ENCODE data around the gene ARIH1.
"Not testable (repeated sequence)": the region's sequence is repeated elsewhere in the genome, so short reads cannot be mapped to it uniquely, and the experiment has no call there.

ARIH1 gene, protein sequence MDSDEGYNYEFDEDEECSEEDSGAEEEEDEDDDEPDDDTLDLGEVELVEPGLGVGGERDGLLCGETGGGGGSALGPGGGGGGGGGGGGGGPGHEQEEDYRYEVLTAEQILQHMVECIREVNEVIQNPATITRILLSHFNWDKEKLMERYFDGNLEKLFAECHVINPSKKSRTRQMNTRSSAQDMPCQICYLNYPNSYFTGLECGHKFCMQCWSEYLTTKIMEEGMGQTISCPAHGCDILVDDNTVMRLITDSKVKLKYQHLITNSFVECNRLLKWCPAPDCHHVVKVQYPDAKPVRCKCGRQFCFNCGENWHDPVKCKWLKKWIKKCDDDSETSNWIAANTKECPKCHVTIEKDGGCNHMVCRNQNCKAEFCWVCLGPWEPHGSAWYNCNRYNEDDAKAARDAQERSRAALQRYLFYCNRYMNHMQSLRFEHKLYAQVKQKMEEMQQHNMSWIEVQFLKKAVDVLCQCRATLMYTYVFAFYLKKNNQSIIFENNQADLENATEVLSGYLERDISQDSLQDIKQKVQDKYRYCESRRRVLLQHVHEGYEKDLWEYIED

DNA sequence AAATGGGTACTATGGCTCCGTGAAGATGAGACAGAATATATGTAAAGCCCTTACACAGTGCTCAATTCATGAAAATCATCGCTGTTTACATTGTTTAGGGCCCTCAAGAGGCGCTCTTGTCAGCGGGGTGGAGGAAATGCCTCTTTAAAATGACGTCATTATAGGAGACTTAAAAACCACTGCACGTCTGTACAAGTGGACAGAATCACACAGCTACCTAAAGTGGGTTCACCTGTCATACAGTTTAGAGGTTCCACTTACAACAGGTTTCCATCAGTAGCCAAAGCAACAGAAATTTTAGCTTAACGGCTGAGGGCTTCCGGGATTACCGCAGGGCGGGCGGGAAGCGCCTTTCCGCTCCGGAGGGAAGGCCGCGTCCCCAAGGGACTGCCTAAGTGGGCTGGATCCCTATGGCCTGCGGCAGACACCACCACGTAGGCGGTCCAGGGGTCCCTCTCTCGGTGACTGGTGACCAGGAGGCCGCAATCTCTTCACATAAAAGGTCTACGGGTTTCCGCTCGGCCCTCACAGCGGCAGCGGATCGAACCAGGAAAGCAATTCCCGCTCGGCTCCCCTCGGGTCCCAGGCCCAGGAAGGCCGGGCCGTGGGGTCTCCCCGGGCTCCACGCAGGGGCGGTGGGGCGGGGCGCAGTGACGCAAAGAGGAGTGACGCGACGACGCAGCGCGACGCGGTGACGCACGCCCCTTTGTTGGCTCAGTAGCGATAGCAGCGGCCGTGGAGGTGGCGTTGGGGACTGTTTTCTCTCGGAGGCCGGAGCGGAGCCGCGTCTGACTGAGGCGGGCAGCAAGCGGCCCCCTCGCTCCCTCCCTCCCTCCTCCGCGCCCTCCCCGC is at the start of gene ARIH1:
Gene ARIH1 (plus strand): TSS at position 717 of the 852 bp plus-strand sequence. CDS start 310 bp downstream, outside the sequence.
- DNase-seq = no peak

DNA sequence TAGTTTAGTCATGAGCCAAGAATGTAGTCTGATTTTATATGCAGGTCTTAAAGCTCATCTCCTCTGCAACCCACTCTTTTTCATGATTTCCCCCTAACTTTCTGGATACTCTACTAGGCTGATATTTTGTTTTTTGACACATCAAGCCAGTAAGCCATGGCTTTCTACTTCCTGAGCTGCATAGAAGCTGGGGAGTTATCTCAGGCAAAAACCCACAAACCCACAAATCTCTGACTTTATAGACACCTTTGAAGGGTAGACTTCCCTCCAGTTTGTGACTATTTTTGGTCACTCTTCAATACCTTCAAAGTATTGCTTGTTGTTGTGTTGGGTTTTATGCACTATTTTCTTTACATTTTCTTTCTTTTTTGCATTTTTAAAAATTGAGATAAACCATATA is 47.4 kb upstream of the ARIH1 start:
- no peak for DNase-seq

DNA sequence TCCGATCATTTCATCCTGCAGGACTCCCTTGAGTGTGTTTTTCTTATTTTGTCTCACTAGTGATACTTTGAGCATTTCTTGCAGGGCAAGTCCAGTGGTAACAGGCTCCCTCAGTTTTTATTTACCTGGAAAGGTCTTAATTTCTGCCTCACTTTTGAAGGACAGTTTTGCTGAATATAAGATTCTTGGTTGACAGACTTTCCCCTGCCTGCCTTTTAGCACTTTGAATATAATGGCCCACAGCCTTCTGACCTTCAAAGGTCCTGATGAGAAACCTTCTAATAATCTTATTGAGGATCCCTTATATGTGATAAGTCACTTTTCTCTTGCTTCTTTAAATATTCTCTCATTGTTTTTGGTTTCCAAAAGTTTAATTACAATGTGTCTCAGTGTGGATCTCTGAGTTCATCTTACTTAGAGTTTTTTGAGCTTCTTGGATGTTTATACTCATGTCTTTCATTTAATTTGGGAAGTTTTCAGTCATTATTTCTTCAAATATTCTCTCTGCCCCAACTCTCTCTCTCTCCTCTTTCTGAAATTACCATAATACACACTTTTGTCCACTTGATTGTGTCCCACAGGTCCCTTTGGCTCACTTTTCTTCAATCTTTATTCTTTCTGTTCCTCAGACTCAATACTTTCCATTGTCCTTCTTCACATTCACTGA is 36.3 kb upstream of the ARIH1 start:
- no peak for DNase-seq

DNA sequence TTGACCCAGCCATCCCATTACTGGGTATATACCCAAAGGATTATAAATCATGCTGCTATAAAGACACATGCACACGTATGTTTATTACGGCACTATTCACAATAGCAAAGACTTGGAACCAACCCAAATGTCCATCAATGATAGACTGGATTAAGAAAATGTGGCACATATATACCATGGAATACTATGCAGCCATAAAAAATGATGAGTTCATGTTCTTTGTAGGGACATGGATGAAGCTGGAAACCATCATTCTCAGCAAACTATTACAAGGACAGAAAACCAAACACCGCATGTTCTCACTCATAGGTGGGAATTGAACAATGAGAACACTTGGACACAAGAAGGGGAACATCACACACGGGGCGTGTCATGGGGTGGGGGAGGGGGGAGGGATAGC is 31.3 kb upstream of the ARIH1 start:
- not testable (repeated sequence) for DNase-seq

DNA sequence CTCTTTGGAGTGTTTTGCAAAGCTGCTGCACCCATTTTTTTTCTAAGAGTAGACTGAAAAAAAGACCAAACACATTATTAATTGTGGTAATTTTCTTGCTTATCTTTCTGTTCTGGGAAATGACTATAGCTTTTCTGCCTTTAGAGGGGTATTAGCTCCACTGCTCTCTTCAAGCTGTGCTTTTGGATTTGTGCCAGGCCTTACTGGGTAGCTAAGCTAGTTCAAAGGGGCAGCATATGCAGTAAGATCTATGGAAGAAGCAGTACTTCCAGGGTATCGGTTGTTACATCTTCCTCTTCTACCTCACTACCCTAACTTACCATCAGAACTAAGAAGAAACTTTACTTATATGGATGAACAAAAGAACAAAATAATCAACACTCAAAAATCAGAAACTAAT is 28.7 kb upstream of the ARIH1 start:
- DNase-seq = no peak

DNA sequence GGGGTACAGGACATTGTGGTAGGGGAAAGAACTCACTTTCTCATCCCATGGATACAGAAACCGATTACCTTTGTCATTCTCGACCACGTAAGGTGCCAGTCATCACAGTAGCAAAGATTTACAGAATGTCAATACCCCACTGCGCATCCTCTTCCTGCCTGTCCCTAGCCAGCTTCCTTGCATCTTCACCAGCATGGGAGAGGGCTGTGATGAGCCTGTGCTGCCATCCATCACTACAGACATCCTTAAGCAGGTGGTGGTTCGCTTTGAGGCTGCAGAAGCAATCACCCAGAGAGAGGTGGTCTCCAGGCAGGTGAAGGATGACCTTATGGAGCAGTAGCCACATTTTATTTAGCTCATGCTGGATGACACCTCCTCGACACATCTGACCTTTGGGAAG is 23.3 kb upstream of the ARIH1 start:
- DNase-seq = no peak

DNA sequence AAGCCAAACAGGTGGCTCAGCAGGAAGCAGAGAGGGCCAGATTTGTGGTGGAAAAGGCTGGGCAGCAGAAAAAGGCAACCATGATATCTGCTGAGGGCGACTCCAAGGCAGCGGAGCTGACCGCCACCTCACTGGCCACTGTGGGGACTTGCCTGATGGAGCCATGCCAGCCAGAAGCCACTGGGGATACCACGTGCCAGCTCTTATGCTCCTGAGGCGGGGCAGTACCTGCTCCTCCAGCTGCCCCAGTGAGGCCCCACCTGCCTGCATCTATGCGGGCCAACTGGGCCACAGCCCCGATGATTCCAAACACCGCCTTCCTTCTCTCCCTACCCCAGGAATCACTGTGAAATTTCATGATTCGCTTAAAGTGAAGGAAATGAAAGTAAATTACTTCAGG is 22.9 kb upstream of the ARIH1 start:
- no peak for DNase-seq

DNA sequence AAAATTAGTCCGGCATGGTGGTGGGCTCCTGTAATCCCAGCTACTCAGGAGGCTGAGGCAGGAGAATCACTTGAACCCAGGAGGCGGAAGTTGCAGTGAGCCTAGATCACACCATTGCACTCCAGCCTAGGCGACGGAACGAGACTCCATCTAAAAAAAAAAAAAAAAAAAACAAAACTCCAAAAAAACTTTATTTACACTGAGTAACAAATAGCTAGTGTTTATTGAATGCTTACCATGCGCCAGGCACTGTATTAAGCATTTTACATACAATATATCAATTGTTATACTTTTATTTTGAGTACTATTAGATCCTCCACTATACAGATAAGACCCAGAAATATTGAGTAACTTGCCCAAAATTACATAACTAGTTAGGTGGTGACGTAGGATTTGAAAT is 17.4 kb upstream of the ARIH1 start:
- DNase-seq = no peak

DNA sequence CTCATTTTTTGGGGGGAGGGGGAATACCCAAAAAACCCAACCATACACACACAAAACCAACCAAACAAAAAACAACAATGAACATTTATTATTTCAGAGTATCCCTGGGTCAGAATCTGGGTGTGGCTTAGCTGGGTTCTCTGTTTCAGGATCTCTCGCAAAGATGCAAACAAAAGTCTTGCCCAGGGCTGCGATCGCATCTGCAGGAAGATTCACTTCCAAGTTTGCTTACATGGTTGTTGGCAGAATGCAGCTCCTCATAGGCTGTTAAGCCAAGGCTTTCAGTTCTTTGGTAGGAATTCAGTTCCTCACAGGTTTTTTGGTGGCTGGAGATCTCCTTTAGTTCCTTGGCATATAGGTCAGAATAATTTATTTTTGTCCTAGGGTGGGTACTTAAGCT is 13.7 kb upstream of the ARIH1 start:
- no peak for DNase-seq

DNA sequence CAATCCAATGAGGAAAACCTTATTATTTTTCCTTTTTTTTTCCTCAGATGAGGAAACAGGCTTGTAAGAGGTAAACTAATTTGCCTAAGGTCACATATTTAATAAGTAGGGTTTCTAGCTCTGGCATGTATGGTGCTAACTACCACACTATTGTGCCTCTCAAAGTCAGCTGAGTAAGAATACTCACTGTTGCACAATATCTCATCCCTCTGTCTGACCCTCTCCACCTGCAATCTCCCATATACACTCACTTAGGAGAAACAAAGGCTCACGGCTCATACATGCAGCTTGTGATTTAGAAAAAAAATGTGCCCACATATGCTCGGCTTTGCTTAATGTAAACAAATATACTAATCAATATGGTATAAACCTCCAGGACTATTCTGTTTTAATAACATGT is 10.4 kb upstream of the ARIH1 start:
- DNase-seq = no peak

DNA sequence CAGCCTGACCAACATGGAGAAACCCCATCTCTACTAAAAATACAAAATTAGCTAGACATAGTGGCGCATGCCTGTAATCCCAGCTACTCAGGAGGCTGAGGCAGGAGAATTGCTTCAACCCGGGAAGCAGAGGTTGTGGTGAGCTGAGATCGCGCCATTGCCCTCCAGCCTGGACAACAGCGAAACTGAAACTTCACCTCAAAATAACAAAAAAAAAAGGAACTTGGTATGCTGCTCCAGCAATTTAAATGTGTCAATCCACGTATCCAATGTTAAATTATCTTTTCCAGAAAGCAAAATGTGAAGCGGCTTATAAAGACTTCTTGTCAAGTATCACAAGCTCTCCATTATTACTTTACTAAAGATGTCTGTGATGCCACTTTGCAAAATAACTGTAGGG is 9.9 kb upstream of the ARIH1 start:
- DNase-seq = no peak

DNA sequence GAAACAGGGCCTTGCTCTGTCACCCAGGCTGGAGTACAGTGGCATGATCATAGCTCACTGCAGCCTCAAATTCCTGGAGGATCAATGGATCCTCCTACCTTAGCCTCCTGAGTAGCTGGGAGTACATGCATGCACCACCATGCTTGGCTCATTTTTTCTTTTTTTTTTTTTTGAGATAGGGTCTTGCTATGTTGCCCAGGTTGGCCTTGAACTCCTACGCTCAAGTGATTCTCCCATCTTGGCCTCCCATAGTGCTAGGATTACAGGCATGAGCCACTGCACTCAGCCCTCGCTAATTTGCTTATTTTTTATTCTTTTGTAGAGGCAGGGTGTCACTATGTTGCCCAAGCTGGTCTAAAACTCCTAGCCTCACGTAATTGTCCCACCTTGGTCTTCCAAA is 6.0 kb upstream of the ARIH1 start:
- no peak for DNase-seq

DNA sequence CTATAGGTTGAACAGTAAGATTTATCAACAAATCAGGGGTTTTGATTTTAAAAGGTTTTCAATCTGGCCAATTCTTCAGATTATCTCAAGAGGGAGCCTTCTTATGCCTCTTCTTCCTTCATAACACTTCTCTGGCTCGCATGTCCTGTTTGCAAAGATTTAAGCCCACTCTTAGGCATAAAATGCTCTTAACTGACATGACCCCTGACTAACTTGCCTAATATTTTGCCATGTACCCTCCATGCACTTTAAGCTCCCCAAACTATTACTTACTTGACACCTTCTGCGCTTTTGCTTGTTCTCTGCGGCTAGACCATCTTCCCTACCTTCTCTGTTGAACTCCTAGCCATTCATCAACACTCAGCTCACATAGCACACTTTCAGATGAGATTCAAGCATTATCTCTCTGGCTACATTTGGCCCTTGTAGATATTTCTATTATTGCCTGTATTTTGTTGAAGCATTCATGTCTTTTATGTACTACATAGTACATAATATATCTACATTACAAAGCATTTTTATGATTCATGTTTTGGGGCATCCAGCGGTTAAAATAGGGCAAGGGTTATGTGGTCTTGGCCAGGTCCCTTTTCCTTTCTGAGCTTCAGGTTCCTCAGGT is 1.0 kb upstream of the ARIH1 start:
- no peak for DNase-seq

DNA sequence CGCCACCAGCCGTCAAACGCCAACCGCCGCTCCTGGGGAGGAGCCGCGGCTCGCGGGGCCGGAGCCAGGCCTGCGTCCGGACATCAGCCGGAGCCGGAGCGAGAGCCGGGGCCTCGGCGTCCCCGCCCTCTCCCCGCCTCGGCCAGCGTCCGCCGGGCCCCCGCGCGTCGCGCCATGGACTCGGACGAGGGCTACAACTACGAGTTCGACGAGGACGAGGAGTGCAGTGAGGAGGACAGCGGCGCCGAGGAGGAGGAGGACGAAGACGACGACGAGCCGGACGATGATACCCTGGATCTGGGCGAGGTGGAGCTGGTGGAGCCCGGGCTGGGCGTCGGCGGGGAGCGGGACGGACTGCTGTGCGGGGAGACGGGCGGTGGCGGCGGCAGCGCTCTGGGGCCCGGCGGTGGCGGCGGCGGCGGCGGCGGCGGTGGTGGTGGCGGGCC is 359 bp downstream of the ARIH1 start:
- DNase-seq = no peak

DNA sequence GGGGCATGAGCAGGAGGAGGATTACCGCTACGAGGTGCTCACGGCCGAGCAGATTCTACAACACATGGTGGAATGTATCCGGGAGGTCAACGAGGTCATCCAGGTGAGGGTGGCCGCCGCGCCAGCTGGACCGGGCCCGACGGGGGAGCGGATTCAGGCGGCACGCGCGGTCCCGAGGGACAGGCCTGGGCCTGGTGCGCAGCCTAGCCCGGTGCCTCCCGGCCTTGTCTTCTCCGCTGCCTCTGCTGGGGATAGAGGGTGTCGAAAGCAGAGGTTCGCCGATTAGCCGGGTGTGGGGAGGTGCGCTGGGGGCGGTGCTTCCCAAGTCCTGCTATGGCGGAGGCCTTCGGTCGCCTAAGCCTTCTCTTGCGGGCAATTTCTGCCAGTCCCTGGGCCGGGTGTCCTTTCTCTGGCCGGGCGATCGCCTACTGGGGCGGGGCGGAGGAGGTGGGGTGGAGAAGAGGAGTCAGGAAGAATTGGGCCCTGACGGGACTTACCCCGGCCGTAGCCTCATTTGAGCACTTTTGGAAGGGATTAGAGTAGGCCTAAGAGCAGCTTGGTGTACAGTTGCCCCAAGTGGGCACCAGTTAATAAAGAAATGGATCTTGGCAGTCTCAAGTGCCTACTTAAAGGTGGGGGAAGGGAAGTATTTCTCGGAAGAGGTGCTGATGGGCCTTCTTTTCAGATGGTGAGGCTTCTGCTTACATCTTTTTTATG is 940 bp downstream of the ARIH1 start:
- DNase-seq = peak; percentile 25

DNA sequence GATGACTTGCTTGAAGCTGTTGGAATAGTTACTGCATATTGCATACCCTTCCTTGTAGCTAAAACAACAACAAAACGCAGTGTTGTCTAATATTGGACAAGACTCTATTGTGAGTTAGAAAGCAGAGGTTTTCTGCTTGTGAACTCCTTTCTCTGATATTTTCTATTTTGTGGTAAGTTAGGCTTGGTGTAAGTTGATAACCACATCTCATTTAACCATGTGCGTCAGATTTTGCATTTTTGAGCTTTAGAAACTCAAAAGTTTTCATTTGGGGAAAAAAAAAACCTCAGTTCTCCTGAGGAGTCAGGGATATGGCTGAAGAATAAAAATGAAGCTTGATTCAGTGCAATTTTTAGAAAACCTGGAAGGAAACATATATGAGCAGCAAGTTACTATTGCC is 1.5 kb downstream of the ARIH1 start:
- DNase-seq = no peak

DNA sequence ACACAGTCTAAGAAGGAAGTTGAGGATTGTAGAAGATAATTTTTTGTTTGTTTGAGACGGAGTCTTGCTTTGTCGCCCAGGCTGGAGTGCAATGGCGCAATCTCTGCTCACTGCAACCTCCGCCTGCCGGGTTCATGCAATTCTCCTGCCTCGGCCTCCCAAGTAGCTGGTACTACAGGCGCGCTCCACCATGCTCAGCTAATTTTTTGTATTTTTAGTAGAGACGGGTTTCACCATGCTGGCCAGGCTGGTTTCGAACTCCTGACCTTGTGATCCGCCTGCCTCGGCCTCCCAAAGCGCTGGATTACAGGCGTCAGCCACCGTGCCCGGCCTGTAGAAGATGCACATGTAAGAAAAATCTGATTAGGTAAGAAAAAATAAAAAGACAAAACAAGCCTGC is 2.2 kb downstream of the ARIH1 start:
- not testable (repeated sequence) for DNase-seq

DNA sequence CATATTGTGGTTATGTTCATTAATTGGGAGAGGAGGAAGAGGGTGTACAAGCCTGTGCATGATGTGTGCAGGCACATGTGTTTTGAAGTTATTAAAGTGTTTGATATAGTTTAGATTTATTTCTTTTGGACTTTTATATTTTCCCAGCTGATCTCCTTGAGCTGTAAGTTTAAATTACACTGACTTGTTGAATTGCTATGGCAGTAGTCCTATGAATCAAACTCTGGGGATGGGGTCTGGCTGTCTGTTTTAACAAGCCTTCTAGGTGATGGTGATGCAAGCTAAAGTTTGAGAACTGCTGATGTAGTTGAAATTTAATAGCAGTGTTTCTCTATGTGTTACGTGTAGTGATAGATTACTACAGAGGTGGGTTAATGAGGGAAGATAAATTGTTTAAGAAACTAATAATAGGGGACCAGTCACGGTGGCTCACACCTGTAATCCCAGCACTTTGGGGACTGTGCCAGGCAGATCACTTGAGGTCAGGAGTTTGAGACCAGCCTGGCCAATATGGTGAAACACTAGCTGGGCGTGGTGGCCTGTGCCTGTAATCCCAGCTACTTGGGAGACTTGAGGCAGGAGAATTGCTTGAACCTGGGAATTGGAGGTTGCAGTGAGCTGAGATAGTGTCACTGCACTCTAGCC is 7.0 kb downstream of the ARIH1 start:
- no peak for DNase-seq

DNA sequence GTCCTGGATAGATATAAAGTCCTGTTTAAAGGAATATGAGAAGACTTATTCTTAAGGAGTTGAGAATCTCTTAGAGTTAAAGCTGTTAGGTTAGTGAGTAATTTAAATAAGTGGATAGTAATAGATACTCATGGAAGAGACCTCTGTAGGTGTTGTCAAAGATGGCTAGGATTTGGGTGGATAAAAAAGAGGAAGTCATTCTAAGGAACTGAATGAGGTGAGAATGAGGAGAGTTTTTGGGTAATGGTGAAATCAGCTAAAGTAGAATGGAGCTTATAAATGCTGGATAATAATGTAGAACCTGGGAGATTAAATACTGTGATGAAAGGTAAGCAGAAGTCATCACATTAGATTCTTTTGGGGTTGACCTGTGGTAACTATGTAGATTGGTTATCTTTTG is 8.1 kb downstream of the ARIH1 start:
- DNase-seq = no peak

DNA sequence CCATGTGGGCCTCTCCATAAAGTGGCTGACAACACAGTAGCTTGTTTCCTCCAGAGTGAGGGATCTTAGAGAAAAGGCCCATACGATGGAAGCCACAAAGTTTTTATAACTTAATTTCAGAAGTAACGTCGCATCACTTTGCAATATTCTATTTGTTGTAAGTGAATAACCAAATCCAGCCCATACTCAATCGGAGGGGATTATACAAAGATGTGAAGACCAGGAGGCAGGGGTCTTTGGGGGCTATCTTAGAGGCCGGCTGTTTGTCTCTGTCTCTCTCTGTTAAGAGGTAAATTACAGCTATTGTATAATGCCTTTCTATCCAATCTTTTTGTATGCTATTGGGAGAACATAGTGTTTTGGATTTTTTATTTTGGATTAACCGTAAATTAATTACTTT is 9.1 kb downstream of the ARIH1 start:
- no peak for DNase-seq

DNA sequence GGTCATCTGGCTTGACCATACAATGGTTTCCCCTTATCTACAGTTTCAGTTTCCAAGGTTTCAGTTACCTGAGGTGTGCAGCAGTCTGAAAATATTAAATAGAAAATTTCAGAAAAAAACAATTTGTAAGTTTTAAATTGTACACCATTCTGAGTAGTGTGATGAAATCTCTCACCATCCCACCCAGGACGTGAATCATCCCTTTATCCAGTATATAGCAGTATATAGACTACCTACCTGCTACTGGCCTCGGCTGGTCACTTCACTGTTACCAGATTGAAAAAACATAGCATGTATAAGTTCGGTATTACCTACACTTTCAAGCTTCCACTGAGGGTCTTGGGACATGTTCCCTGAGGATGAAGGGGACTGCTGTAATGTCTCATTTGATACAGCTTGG is 12.0 kb downstream of the ARIH1 start:
- DNase-seq = no peak

Measured in SIG-M5 (cell line).